H9 (cell line): Measurements from ENCODE around the gene CC2D2B. TPM values are rescaled to one million over a fixed set of nuclear protein-coding genes. Genes with fewer than 3 reads are reported as not detected.

Experiments used
- DNase-seq: peaks from one replicate; pipeline ENCODE4 v3.0.0-alpha.2; 2017
- H2AFZ ChIP-seq: one replicate; pipeline ENCODE4 v1.6.1; 2013; ENCODE audit warnings: mild to moderate bottlenecking, low read length, control low read depth, moderate library complexity
- H2AK5ac ChIP-seq: 2 replicates; pipeline ENCODE4 v1.6.1; 2013; ENCODE audit warnings: low read length, control low read depth, mixed read lengths; ENCODE audit not compliant: insufficient read length
- H2BK120ac ChIP-seq: one replicate; pipeline ENCODE4 v1.6.1; 2013; ENCODE audit warnings: low read depth, mild to moderate bottlenecking, low read length, control low read depth, inconsistent platforms; ENCODE audit not compliant: poor library complexity, severe bottlenecking
- H2BK12ac ChIP-seq: 2 replicates; pipeline ENCODE4 v1.6.1; 2013; ENCODE audit warnings: low read length, control low read depth, mixed read lengths, low read depth; ENCODE audit not compliant: insufficient read length
- H2BK15ac ChIP-seq: 2 replicates; pipeline ENCODE4 v1.6.1; 2013; ENCODE audit warnings: low read depth, low read length, control low read depth
- H2BK20ac ChIP-seq: one replicate; pipeline ENCODE4 v1.6.1; 2013; ENCODE audit warnings: low read depth, mild to moderate bottlenecking, low read length, control low read depth, inconsistent platforms; ENCODE audit not compliant: poor library complexity, severe bottlenecking
- H2BK5ac ChIP-seq: 2 replicates; pipeline ENCODE4 v1.6.1; 2013; ENCODE audit warnings: low read length, control low read depth, mixed read lengths; ENCODE audit not compliant: insufficient read length
- H3K14ac ChIP-seq: 2 replicates; pipeline ENCODE4 v1.6.1; 2013; ENCODE audit warnings: low read length, control low read depth; ENCODE audit not compliant: insufficient read depth
- H3K18ac ChIP-seq: 2 replicates; pipeline ENCODE4 v1.6.1; 2013; ENCODE audit warnings: low read depth, mild to moderate bottlenecking, mixed read lengths, low read length, control low read depth; ENCODE audit not compliant: insufficient read length
- H3K23ac ChIP-seq: 2 replicates; pipeline ENCODE4 v1.6.1; 2013; ENCODE audit warnings: low read length, control low read depth, mixed read lengths, low read depth; ENCODE audit not compliant: insufficient read length
- H3K23me2 ChIP-seq: 2 replicates; pipeline ENCODE4 v1.6.1; 2013; ENCODE audit warnings: low read depth, mild to moderate bottlenecking, mixed read lengths, low read length, control low read depth; ENCODE audit not compliant: insufficient read length, poor library complexity, severe bottlenecking
- H3K27ac ChIP-seq: 2 replicates; pipeline ENCODE4 v1.5.1; 2013; ENCODE audit warnings: low read length, control low read depth, mixed read lengths, low read depth; ENCODE audit not compliant: insufficient read length
- H3K27me3 ChIP-seq: 2 replicates; pipeline ENCODE4 v1.6.1; 2013; ENCODE audit warnings: low read length, control low read depth, inconsistent platforms; ENCODE audit not compliant: insufficient read depth
- H3K4ac ChIP-seq: 2 replicates; pipeline ENCODE4 v1.6.1; 2013; ENCODE audit warnings: low read depth, mild to moderate bottlenecking, control low read depth, inconsistent platforms, low read length, moderate library complexity
- H3K4me1 ChIP-seq: 2 replicates; pipeline ENCODE4 v1.6.1; 2013; ENCODE audit warnings: low read length, control low read depth, inconsistent platforms; ENCODE audit not compliant: insufficient read depth
- H3K4me2 ChIP-seq: 2 replicates; pipeline ENCODE4 v1.6.1; 2013; ENCODE audit warnings: low read length, control low read depth, mixed read lengths; ENCODE audit not compliant: insufficient read length, insufficient read depth
- H3K56ac ChIP-seq: 2 replicates; pipeline ENCODE4 v1.6.1; 2013; ENCODE audit warnings: low read depth, mild to moderate bottlenecking, mixed read lengths, low read length, control low read depth; ENCODE audit not compliant: insufficient read length
- H3K79me1 ChIP-seq: 2 replicates; pipeline ENCODE4 v1.6.1; 2013; ENCODE audit warnings: low read depth, mild to moderate bottlenecking, moderate library complexity, low read length, control low read depth, inconsistent platforms; ENCODE audit not compliant: insufficient read depth, poor library complexity, severe bottlenecking
- H3K79me2 ChIP-seq: 2 replicates; pipeline ENCODE4 v1.6.1; 2013; ENCODE audit warnings: low read length, control low read depth, inconsistent platforms; ENCODE audit not compliant: insufficient read depth
- H3K9ac ChIP-seq: 2 replicates; pipeline ENCODE4 v1.6.1; 2013; ENCODE audit warnings: low read length, control low read depth, mixed read lengths; ENCODE audit not compliant: insufficient read length; ENCODE audit errors: extremely low read depth
- H3K9me3 ChIP-seq: one replicate; pipeline ENCODE4 v1.6.1; 2013; ENCODE audit warnings: low read depth, low read length, inconsistent platforms; ENCODE audit not compliant: control insufficient read depth
- H3T11ph ChIP-seq: one replicate; pipeline ENCODE4 v1.6.1; 2013; ENCODE audit warnings: mild to moderate bottlenecking, low read length, control low read depth, inconsistent platforms
- H4K20me1 ChIP-seq: one replicate; pipeline ENCODE4 v1.6.1; 2013; ENCODE audit not compliant: control insufficient read depth, insufficient read length, insufficient read depth
- H4K5ac ChIP-seq: 2 replicates; pipeline ENCODE4 v1.6.1; 2013; ENCODE audit warnings: low read depth, mild to moderate bottlenecking, mixed read lengths, low read length, control low read depth; ENCODE audit not compliant: insufficient read length
- H4K8ac ChIP-seq: replicated peaks from 2 replicates; pipeline ENCODE4 v1.6.1; 2013; ENCODE audit warnings: low read length, control low read depth, mixed read lengths, low read depth; ENCODE audit not compliant: insufficient read length
- H4K91ac ChIP-seq: 2 replicates; pipeline ENCODE4 v1.6.1; 2013; ENCODE audit warnings: low read depth, mild to moderate bottlenecking, moderate library complexity, mixed read lengths, low read length, control low read depth; ENCODE audit not compliant: insufficient read length
- H3K27ac Mint-ChIP-seq, 3 experiments: 2 replicates in 2 of 3; 3 replicates in 1 of 3; pipeline ENCODE4 v1.8.0; 2020 to 2021; ENCODE audit warnings: mixed read lengths in 3 of 3, mild to moderate bottlenecking in 1 of 3, moderate library complexity in 1 of 3
- H3K27me3 Mint-ChIP-seq: 2 replicates; pipeline ENCODE4 v1.8.0; 2021; ENCODE audit warnings: low read depth, mild to moderate bottlenecking, moderate library complexity, mixed read lengths
- H3K36me3 Mint-ChIP-seq, 3 experiments: 2 replicates in 2 of 3; 3 replicates in 1 of 3; pipeline ENCODE4 v1.8.0; 2020 to 2021; ENCODE audit warnings: low read depth in 3 of 3, mixed read lengths in 3 of 3; ENCODE audit not compliant: insufficient read depth in 1 of 3
- H3K4me1 Mint-ChIP-seq, 2 experiments: 2 replicates each; pipeline ENCODE4 v1.8.0; 2020; ENCODE audit warnings: mixed read lengths in 2 of 2
- H3K4me3 Mint-ChIP-seq, 2 experiments: 2 replicates in 1 of 2; 3 replicates in 1 of 2; pipeline ENCODE4 v1.8.0; 2020 to 2021; ENCODE audit warnings: mild to moderate bottlenecking in 2 of 2, mixed read lengths in 2 of 2, moderate library complexity in 1 of 2
- H3K9me3 Mint-ChIP-seq, 2 experiments: 2 replicates in 1 of 2; 3 replicates in 1 of 2; pipeline ENCODE4 v1.8.0; 2020; ENCODE audit warnings: mild to moderate bottlenecking in 2 of 2, mixed read lengths in 2 of 2, moderate library complexity in 1 of 2
- WGBS: extraction: QIAGEN DNeasy Blood & Tissue Kit; methylation state at CpG from one replicate; pipeline ENCODE4 v1.1.7; 2013; ENCODE audit warnings: missing lambda C conversion rate, low lambda C conversion rate, mixed read lengths; ENCODE audit not compliant: insufficient read length; ENCODE audit errors: extremely low coverage; 5-methylcytosine and 5-hydroxymethylcytosine counted together
- total RNA-seq: library from RNA; stranded (reverse); gene quantifications from 2 replicates; pipeline ENCODE4 v1.2.1, GENCODE V29; 2021
- TF ChIP-seq, protein P1 (sequence below): fragments of 200-600 bp; sonication (generic); conservative IDR thresholded peaks from 3 replicates; pipeline ENCODE4 v1.8.0; 2021; ENCODE audit warnings: antibody characterized with exemption, mild to moderate bottlenecking

Gene CC2D2B
- total RNA-seq, 1 experiment from 2014 or later, result 0.72 TPM

DNA sequence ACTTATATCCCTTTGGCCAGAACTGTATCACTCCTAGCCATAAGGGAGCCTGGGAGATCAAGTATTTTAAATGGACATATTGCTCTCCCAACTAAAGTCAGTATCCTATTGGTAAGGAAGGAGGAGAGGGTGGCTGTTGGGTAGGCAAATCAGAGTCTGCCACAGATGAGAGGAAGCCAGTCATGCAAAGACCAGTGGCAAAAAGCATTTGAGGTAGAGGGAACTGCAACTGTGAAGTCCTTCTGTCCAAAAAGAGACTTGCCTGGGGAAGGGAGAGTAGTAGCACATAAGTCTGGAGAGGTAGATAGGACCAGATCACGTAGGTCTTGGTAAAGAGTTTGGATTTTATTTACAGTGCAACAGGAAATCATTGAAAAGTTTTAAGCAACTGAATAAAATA, 126.8 kb downstream of the CC2D2B start:
- H2AFZ ChIP-seq, result no peak overlapping the region
- no peak overlapping the region for H4K5ac ChIP-seq
- no peak overlapping the region for H2BK12ac ChIP-seq
- no peak overlapping the region for H2AK5ac ChIP-seq
- H3K23ac ChIP-seq, result no peak overlapping the region
- H4K8ac ChIP-seq, result no peak overlapping the region
- H3K4me1 Mint-ChIP-seq, result peaks cover 0 to 2% of the 10 kb centered on the region in 2 experiments; a peak in 1 of 4 replicates
- H3K56ac ChIP-seq, result no peak overlapping the region
- no peak overlapping the region for H3K4me2 ChIP-seq
- H2BK20ac ChIP-seq, result no peak overlapping the region
- H3K79me1 ChIP-seq, result no peaks in the 10 kb centered on the region
- no peak overlapping the region for H3K4me3 Mint-ChIP-seq
- H3K14ac ChIP-seq, result no peak overlapping the region
- H3K18ac ChIP-seq, result no peak overlapping the region
- no peaks in the 10 kb centered on the region for H3K36me3 Mint-ChIP-seq
- H3K23me2 ChIP-seq, result no peaks in the 10 kb centered on the region
- no peak overlapping the region for H3T11ph ChIP-seq
- H3K27ac ChIP-seq, result no peak overlapping the region
- H4K91ac ChIP-seq, result no peak overlapping the region
- no peaks in the 10 kb centered on the region for H4K20me1 ChIP-seq
- no peaks in the 10 kb centered on the region for H3K27me3 ChIP-seq
- H3K27me3 Mint-ChIP-seq, result peaks cover 10% of the 10 kb centered on the region
- WGBS, result no CpG with 5 or more reads among the region's 1 CpG
- H3K27ac Mint-ChIP-seq, result no peak overlapping the region
- no peak overlapping the region for H2BK5ac ChIP-seq
- no peak overlapping the region for H2BK120ac ChIP-seq
- no peak overlapping the region for H3K4ac ChIP-seq
- no peak for DNase-seq
- no peaks in the 10 kb centered on the region for H3K9me3 Mint-ChIP-seq
- no peak overlapping the region for H3K9ac ChIP-seq
- no peaks in the 10 kb centered on the region for H3K4me1 ChIP-seq
- H3K79me2 ChIP-seq, result no peaks in the 10 kb centered on the region
- no peak overlapping the region for H2BK15ac ChIP-seq
- TF ChIP-seq, protein P1, sequence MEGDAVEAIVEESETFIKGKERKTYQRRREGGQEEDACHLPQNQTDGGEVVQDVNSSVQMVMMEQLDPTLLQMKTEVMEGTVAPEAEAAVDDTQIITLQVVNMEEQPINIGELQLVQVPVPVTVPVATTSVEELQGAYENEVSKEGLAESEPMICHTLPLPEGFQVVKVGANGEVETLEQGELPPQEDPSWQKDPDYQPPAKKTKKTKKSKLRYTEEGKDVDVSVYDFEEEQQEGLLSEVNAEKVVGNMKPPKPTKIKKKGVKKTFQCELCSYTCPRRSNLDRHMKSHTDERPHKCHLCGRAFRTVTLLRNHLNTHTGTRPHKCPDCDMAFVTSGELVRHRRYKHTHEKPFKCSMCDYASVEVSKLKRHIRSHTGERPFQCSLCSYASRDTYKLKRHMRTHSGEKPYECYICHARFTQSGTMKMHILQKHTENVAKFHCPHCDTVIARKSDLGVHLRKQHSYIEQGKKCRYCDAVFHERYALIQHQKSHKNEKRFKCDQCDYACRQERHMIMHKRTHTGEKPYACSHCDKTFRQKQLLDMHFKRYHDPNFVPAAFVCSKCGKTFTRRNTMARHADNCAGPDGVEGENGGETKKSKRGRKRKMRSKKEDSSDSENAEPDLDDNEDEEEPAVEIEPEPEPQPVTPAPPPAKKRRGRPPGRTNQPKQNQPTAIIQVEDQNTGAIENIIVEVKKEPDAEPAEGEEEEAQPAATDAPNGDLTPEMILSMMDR, result no peak
- no peaks in the 10 kb centered on the region for H3K9me3 ChIP-seq
